CD8-positive, alpha-beta memory T cell (primary cell): Measurements from ENCODE around the gene OR2V1. TPM values are rescaled to one million over a fixed set of nuclear protein-coding genes. Genes with fewer than 3 reads are reported as not detected.
A peak's percentile ranks its signal among the peaks of the same experiment; 100 is the strongest.
"Not testable (repeated sequence)": the region's sequence is repeated elsewhere in the genome, so short reads cannot be mapped to it uniquely, and the experiment has no call there.

Source experiments
- CTCF ChIA-PET: fragments of 350-600 bp; sonication (Branson Sonifier 250); formaldehyde crosslinking; loops from one replicate; lab custom pipeline; 2021; ENCODE audit warnings: antibody characterized with exemption; lab: Charles Lee
- POLR2A ChIA-PET: fragments of 350-600 bp; sonication (Branson Sonifier 250); formaldehyde crosslinking; loops from one replicate; lab custom pipeline; 2021; ENCODE audit warnings: antibody characterized with exemption; lab: Charles Lee
- DNase-seq, 5 donors: peaks; one replicate each; pipeline versions ENCODE4 v3.0.0 to v3.0.0-alpha.2; 2020 to 2022; ENCODE audit warnings: mixed read lengths in 1 of 5
- H3K27ac ChIP-seq: one replicate; pipeline ENCODE4 v1.7.0; 2013; ENCODE audit warnings: low read depth, mild to moderate bottlenecking, low read length, moderate library complexity
- H3K27me3 ChIP-seq: 2 replicates; pipeline ENCODE4 v1.7.0; 2013; ENCODE audit warnings: low read length, mild to moderate bottlenecking; ENCODE audit not compliant: insufficient read depth, poor library complexity, severe bottlenecking
- H3K36me3 ChIP-seq: 2 replicates; pipeline ENCODE4 v1.7.0; 2013; ENCODE audit warnings: mild to moderate bottlenecking, low read length, moderate library complexity; ENCODE audit not compliant: insufficient read depth
- H3K4me1 ChIP-seq: 2 replicates; pipeline ENCODE4 v1.7.0; 2013; ENCODE audit warnings: mild to moderate bottlenecking, low read length, moderate library complexity; ENCODE audit not compliant: insufficient read depth
- H3K4me3 ChIP-seq: 2 replicates; pipeline ENCODE4 v1.7.0; 2013; ENCODE audit warnings: mild to moderate bottlenecking, low read length
- H3K9me3 ChIP-seq: 2 replicates; pipeline ENCODE4 v1.7.0; 2013; ENCODE audit warnings: mild to moderate bottlenecking, low read length
- H3K27ac Mint-ChIP-seq, 8 donors: one replicate each; pipeline ENCODE4 v1.8.0; 2020 to 2021; ENCODE audit warnings: mixed read lengths in 8 of 8, mild to moderate bottlenecking in 6 of 8, inconsistent platforms in 3 of 8, moderate library complexity in 3 of 8
- H3K27me3 Mint-ChIP-seq, 2 donors: one replicate each; pipeline ENCODE4 v1.8.0; 2020 to 2021; ENCODE audit warnings: mixed read lengths in 2 of 2, mild to moderate bottlenecking in 1 of 2, moderate library complexity in 1 of 2
- H3K36me3 Mint-ChIP-seq, 3 donors: one replicate each; pipeline ENCODE4 v1.8.0; 2020 to 2021; ENCODE audit warnings: mixed read lengths in 3 of 3, inconsistent platforms in 1 of 3, mild to moderate bottlenecking in 1 of 3
- H3K4me1 Mint-ChIP-seq, 3 donors: one replicate each; pipeline ENCODE4 v1.8.0; 2020 to 2021; ENCODE audit warnings: mixed read lengths in 3 of 3, inconsistent platforms in 1 of 3, mild to moderate bottlenecking in 1 of 3
- H3K4me3 Mint-ChIP-seq, 7 donors: one replicate each; pipeline ENCODE4 v1.8.0; 2020 to 2021; ENCODE audit warnings: mixed read lengths in 7 of 7, mild to moderate bottlenecking in 6 of 7, moderate library complexity in 4 of 7, inconsistent platforms in 2 of 7
- H3K9me3 Mint-ChIP-seq, 5 donors: one replicate each; pipeline ENCODE4 v1.8.0; 2020 to 2022; ENCODE audit warnings: mixed read lengths in 5 of 5, mild to moderate bottlenecking in 3 of 5, moderate library complexity in 2 of 5, inconsistent platforms in 1 of 5
- polyA plus RNA-seq: library from polyadenylated mRNA; unstranded; fragments of 300-500 nt; fragmentation: Illumina TruSeq; gene quantifications from one replicate; pipeline ENCODE4 v1.2.3, GENCODE V29; 2021
- total RNA-seq, 2 experiments: library from RNA; stranded (reverse); gene quantifications; one replicate each; pipeline ENCODE4 v1.2.3, GENCODE V29; 2021

The OR2V1 gene
- total and polyA plus RNA-seq, 3 experiments from 2014 or later: not detected

- Mint-ChIP-seq H3K9me3 (peaks cover 8 to 23% (median 19%) of the 10 kb centered on the region in 5 donors), H3K27ac (no peak overlapping the region), H3K36me3 (peaks cover 0 to 12% (median 0%) of the 10 kb centered on the region in 3 donors), H3K4me3 (no peak overlapping the region), H3K4me1 (peaks cover 0 to 5% (median 0%) of the 10 kb centered on the region in 3 donors), H3K27me3 (peaks cover 24 to 41% of the 10 kb centered on the region in 2 donors)
- no peak overlapping the region for H3K4me3 ChIP-seq
- POLR2A ChIA-PET: no interaction called here
- no peaks in the 10 kb centered on the region for H3K9me3 ChIP-seq
- CTCF ChIA-PET: no interaction called here
- H3K27me3 ChIP-seq: no peaks in the 10 kb centered on the region
- DNase-seq: no peak
- H3K27ac ChIP-seq: no peak overlapping the region
- H3K4me1 ChIP-seq: no peaks in the 10 kb centered on the region
- no peaks in the 10 kb centered on the region for H3K36me3 ChIP-seq
Observed at GRCh38 chr5:181133083-181133482, 2.1 kb upstream of the OR2V1 start.

- ChIA-PET CTCF (no interaction called here), POLR2A (no interaction called here)
- H3K4me1 Mint-ChIP-seq: peaks cover 0 to 5% (median 0%) of the 10 kb centered on the region in 3 donors
- H3K9me3 ChIP-seq: no peaks in the 10 kb centered on the region
- no peak overlapping the region for H3K27ac ChIP-seq
- H3K4me3 ChIP-seq: no peak overlapping the region
- no peaks in the 10 kb centered on the region for H3K36me3 ChIP-seq
- no peaks in the 10 kb centered on the region for H3K27me3 ChIP-seq
- H3K9me3 Mint-ChIP-seq: peaks cover 0 to 13% (median 7%) of the 10 kb centered on the region in 5 donors
- no peak overlapping the region for H3K4me3 Mint-ChIP-seq
- no peaks in the 10 kb centered on the region for H3K4me1 ChIP-seq
- DNase-seq: no peak
- H3K27ac Mint-ChIP-seq: no peak overlapping the region
- peaks cover 24 to 51% of the 10 kb centered on the region in 2 donors for H3K27me3 Mint-ChIP-seq
- H3K36me3 Mint-ChIP-seq: peaks cover 0 to 11% (median 0%) of the 10 kb centered on the region in 3 donors
Observed at GRCh38 chr5:181131514-181131913, 545 bp upstream of the OR2V1 start.

GRCh38 chr5:181130081-181130480, 888 bp downstream of the OR2V1 start:
- Mint-ChIP-seq H3K27ac (peak overlapping the region in 1 of 8 donors; percentile 7), H3K27me3 (peaks cover 23 to 62% of the 10 kb centered on the region in 2 donors)
- H3K4me1 Mint-ChIP-seq, POLR2A ChIA-PET, H3K4me1 ChIP-seq, H3K9me3 Mint-ChIP-seq, H3K4me3 Mint-ChIP-seq, H3K27me3 ChIP-seq, H3K36me3 ChIP-seq, H3K36me3 Mint-ChIP-seq, H3K4me3 ChIP-seq, H3K9me3 ChIP-seq, DNase-seq, CTCF ChIA-PET, H3K27ac ChIP-seq: not testable (repeated sequence)

GRCh38 chr5:181129601-181130000, 1.4 kb downstream of the OR2V1 start:
- H3K27me3 ChIP-seq: no peaks in the 10 kb centered on the region
- no peaks in the 10 kb centered on the region for H3K9me3 ChIP-seq

GRCh38 chr5:181127907-181128626, 2.9 kb downstream of the OR2V1 start:
- POLR2A ChIA-PET: no interaction called here
- peaks cover 29 to 72% of the 10 kb centered on the region in 2 donors for H3K27me3 Mint-ChIP-seq
- H3K4me3 ChIP-seq: no peak overlapping the region
- H3K4me1 ChIP-seq: no peaks in the 10 kb centered on the region
- no peak overlapping the region for H3K4me3 Mint-ChIP-seq
- no peaks in the 10 kb centered on the region for H3K9me3 ChIP-seq
- no peak overlapping the region for H3K27ac ChIP-seq
- peaks cover 2% of the 10 kb centered on the region for H3K27me3 ChIP-seq
- H3K9me3 Mint-ChIP-seq: peaks cover 0 to 3% (median 0%) of the 10 kb centered on the region in 5 donors
- peaks cover 0 to 5% (median 0%) of the 10 kb centered on the region in 3 donors for H3K36me3 Mint-ChIP-seq
- peaks cover 0 to 5% (median 0%) of the 10 kb centered on the region in 3 donors for H3K4me1 Mint-ChIP-seq
- CTCF ChIA-PET: no interaction called here
- no peak for DNase-seq
- H3K27ac Mint-ChIP-seq: no peak overlapping the region
- no peaks in the 10 kb centered on the region for H3K36me3 ChIP-seq

More at GRCh38 chr5:181129601-181130000, 1.4 kb downstream of the OR2V1 start:
- H3K27me3 Mint-ChIP-seq: peaks cover 24 to 66% of the 10 kb centered on the region in 2 donors
- H3K4me1 Mint-ChIP-seq: peaks cover 0 to 5% (median 0%) of the 10 kb centered on the region in 3 donors
- peaks cover 0 to 5% (median 0%) of the 10 kb centered on the region in 3 donors for H3K36me3 Mint-ChIP-seq
- no peak for DNase-seq
- H3K4me3 Mint-ChIP-seq: no peak overlapping the region
- no peaks in the 10 kb centered on the region for H3K36me3 ChIP-seq
- POLR2A ChIA-PET: no interaction called here
- H3K4me1 ChIP-seq: no peaks in the 10 kb centered on the region
- H3K27ac ChIP-seq: no peak overlapping the region
- CTCF ChIA-PET: no interaction called here
- no peak overlapping the region for H3K4me3 ChIP-seq
- peak overlapping the region in 1 of 8 donors; percentile 7 for H3K27ac Mint-ChIP-seq
- H3K9me3 Mint-ChIP-seq: peaks cover 0 to 5% (median 0%) of the 10 kb centered on the region in 5 donors

GRCh38 chr5:181127456-181127855, 3.5 kb downstream of the OR2V1 start:
- ChIA-PET POLR2A (no interaction called here), CTCF (no interaction called here)
- H3K27ac Mint-ChIP-seq: no peak overlapping the region

GRCh38 chr5:181126841-181127240, 4.1 kb downstream of the OR2V1 start:
- H3K36me3 Mint-ChIP-seq: peaks cover 0 to 5% (median 0%) of the 10 kb centered on the region in 3 donors
- Histone ChIP-seq H3K36me3 (no peaks in the 10 kb centered on the region), H3K27ac (no peak overlapping the region), H3K4me3 (no peak overlapping the region), H3K27me3 (peaks cover 5% of the 10 kb centered on the region), H3K4me1 (no peaks in the 10 kb centered on the region), H3K9me3 (no peaks in the 10 kb centered on the region)
- ChIA-PET POLR2A (no interaction called here), CTCF (no interaction called here)
- peaks cover 0 to 3% (median 0%) of the 10 kb centered on the region in 5 donors for H3K9me3 Mint-ChIP-seq
- H3K27ac Mint-ChIP-seq: no peak overlapping the region
- no peak for DNase-seq
- H3K4me3 Mint-ChIP-seq: no peak overlapping the region
- H3K27me3 Mint-ChIP-seq: peaks cover 35 to 75% of the 10 kb centered on the region in 2 donors
- H3K4me1 Mint-ChIP-seq: peaks cover 0 to 5% (median 0%) of the 10 kb centered on the region in 3 donors

More at GRCh38 chr5:181127456-181127855, 3.5 kb downstream of the OR2V1 start:
- peaks cover 34 to 74% of the 10 kb centered on the region in 2 donors for H3K27me3 Mint-ChIP-seq
- Histone ChIP-seq H3K27me3 (peaks cover 5% of the 10 kb centered on the region), H3K4me3 (no peak overlapping the region), H3K27ac (no peak overlapping the region), H3K4me1 (no peaks in the 10 kb centered on the region), H3K36me3 (no peaks in the 10 kb centered on the region), H3K9me3 (no peaks in the 10 kb centered on the region)
- H3K9me3 Mint-ChIP-seq: peaks cover 0 to 3% (median 0%) of the 10 kb centered on the region in 5 donors
- no peak for DNase-seq
- H3K4me1 Mint-ChIP-seq: peaks cover 0 to 5% (median 0%) of the 10 kb centered on the region in 3 donors
- H3K4me3 Mint-ChIP-seq: no peak overlapping the region
- peaks cover 0 to 5% (median 0%) of the 10 kb centered on the region in 3 donors for H3K36me3 Mint-ChIP-seq

GRCh38 chr5:181124526-181124925, 6.4 kb downstream of the OR2V1 start:
- peaks cover 0 to 5% (median 0%) of the 10 kb centered on the region in 3 donors for H3K36me3 Mint-ChIP-seq
- H3K36me3 ChIP-seq: no peaks in the 10 kb centered on the region
- H3K27ac Mint-ChIP-seq: no peak overlapping the region
- H3K27me3 ChIP-seq: peaks cover 5% of the 10 kb centered on the region
- H3K4me1 Mint-ChIP-seq: no peaks in the 10 kb centered on the region
- POLR2A ChIA-PET: no interaction called here
- peaks cover 41 to 83% of the 10 kb centered on the region in 2 donors for H3K27me3 Mint-ChIP-seq
- no peak overlapping the region for H3K4me3 ChIP-seq
- no peak overlapping the region for H3K4me3 Mint-ChIP-seq
- DNase-seq: no peak
- CTCF ChIA-PET: no interaction called here
- peaks cover 0 to 3% (median 0%) of the 10 kb centered on the region in 5 donors for H3K9me3 Mint-ChIP-seq
- H3K27ac ChIP-seq: no peak overlapping the region
- no peaks in the 10 kb centered on the region for H3K4me1 ChIP-seq
- H3K9me3 ChIP-seq: no peaks in the 10 kb centered on the region
